Measurements from ENCODE around the gene ENDOD1.

The ENDOD1 gene

DNA sequence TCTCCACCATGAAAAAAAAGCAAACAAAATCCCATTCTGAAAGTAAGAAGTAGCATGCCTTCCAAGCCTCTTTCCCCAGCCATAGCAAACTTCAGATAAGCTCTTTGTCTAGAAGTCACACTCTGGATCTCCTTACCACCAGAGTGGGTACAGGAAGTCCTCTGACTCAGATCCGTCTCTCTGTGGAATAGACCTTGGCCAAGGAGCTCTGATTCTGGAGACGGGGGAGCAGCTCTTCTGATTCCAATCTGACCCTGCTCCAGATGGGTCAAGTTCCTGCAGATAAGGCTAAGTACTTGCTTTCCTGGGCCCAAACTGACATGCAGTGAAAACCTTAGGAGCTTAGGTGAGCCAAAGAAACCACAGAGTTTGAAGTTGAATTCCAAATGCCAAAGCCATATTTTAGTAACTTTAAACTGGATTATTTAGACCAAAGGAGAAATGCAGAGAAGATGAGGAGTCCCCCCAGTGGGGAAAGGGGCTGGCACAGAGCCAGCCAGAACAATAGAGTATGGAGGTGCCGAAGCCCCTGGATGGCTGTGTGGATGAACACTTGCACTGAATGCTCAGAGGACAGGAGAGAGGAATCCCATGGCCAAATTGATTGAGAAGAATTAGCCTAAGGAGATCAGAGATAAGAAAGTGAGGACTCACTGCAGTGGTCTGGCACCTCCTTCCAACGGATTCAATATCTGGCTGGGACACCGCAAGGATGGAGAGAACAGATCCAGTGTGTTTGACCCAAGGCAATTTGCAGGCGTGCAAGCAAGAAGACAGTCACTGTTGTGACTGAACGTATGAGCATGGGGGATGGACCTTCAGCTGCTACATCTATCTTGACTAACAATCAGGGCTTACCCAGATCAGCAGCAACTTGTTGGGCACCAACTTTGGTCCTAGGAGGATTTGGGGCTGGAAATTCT is 54.9 kb downstream of the ENDOD1 start:
- no peak for DNase-seq

DNA sequence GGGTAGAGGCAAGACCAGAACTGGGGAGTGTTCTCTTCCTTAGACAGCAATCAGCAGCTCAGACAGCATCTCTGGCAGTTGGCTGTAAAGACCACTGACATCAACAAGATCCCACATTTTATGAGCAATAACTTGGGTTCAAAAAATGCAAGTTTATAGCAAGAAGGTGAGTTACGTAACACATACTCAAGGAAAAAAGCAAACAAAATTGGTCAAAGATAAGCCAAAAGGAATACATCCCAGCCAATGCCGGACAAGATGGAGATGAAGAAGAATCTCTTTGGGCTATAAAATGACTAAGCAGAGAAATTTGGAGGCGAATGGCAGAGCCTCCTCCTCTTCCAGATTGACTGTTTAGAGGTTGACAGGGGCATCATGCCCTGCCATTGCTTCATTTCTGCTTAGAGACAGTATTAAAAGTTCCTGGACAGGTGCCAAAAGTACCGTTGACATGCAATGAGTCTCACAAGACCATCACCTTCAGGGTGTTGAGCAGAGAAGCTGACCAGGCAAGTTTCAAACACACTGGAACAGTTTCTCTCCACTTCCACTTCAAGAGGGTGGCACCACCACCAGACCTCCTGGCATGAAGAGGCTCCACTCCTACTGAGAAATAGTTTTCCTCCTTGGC is 55.9 kb downstream of the ENDOD1 start:
- no peak for DNase-seq

DNA sequence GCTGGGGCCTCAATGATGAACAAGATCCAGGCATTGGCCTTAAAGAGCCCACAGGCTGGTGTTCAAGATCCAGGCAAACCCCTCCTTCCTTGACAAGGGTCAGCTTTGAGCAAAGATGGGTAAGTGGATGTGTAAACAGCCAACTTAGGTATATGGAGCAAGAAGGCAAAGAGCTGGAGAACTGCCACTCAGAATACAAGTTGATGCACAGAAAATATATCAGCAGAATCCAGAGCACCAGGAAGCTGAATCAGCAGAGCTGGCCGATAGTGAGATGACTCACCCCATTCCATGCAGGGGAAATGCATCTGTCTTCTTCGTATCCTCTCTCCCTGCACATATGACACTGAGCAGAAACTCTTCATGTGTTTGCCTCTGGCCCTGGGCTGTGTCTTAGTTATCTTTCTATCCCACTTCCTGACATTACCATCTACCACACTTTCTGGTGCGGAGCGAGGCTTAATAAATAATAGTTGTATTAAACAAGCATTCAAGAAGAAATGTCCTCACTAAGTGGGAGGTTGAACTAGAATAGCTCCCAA is 57.8 kb downstream of the ENDOD1 start:
- DNase-seq, result no peak

DNA sequence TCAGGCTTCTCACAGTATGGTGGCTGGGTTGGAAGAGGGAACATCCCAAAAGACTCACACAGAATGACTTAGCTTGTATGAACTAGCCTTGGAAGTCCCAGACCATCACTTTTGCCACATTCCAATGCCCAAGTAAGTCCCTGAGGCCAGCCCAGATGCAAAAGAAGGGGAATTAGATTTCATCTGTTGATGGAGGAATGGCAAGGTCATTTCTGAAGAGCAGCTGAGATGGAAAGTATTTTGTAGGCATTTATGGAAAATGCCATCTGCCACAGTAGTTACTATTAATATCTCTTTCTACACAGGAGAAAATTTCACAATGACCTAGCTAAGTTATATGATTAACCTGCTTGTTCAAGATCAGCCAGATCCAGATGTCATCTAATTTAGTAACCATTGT is 58.8 kb downstream of the ENDOD1 start:
- no peak for DNase-seq

DNA sequence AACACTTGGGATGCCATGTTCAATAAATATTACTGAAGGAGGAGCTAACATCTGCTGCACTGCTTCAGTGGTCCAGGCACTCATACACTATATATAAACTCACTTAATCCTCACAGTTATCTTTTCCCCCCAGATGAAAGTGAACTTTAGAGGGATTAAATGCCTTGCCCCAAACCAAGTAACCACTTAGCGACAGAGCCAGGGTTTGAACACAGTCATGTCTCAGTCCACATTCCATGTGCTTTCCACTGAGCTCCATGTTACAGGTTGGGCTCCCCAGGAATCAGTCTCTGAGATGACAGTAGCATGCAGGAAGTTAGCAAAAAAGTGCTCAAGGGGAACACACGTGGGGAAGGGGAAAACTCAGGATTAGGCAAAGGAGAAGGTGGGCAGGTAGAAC is 59.3 kb downstream of the ENDOD1 start:
- DNase-seq, result no peak

DNA sequence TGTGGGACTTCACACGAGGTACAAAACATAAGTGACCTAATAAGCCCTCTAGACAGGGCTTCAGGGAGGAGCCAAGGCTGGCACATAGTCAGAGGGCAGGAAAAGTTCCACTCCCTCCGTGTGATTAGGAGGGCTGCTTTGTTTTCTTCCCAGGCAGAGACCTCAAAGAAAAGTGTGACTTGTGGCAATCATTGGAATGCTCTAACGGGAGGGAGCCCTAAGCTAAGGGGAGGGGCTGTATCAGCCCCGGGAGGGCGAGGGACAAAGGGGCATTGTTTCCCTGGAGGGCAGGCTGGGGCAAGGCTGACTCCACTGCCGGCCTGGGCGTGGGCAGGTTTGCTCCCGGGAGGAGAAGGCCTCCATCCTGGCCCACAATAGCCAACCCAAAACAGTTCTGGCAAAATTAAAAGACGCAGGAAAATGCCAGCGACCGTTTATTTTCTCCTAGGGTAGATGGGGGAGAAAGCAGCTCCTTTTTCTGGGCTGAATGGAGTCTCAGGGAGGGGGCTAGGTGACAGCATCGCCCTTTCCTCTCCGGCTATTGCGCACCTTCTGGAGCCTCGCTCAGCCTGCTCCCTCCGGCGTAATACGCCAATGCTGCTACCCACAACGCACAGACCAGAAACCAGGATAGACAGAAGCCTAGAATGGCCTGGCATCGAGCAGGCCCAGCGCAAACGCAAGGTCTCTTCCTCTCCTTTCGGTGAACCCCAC is 60.2 kb downstream of the ENDOD1 start:
- DNase-seq, result no peak

DNA sequence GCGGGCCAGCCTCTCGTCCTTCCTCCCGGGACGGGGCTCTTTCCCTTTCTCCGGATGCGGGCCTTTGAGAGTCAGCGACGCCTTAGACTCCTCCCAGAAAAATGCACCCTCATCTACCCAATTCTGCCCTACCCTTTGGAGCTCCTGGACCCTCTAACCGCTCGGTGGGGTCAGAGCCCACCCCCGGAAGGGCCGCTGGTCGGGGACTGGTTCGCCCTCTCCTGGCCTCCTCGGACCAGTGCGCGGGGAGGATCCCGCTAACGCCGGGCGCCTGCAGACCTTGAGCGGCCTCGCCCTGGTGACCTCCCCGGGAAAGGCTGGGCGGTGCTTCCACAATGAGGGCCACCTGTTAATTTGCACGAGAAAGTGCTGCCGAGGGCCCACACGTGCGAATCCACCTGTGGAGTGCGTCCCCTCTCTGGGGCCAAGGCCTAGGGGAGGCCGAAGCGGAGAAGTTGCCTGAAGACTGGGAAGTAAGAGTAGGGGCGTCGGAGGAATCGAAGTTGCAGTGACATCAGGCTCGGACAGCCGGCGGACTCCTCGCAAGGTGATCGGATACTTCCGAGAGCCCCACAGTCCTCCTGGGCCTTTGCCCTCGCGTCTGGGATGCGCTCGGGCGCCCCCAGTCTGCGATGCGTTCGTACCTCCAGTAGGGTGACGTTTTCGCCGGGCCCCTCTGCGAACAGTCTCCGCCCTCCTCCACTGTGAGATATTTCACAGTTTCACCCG is 61.5 kb downstream of the ENDOD1 start:
- peak; percentile 93 for DNase-seq

DNA sequence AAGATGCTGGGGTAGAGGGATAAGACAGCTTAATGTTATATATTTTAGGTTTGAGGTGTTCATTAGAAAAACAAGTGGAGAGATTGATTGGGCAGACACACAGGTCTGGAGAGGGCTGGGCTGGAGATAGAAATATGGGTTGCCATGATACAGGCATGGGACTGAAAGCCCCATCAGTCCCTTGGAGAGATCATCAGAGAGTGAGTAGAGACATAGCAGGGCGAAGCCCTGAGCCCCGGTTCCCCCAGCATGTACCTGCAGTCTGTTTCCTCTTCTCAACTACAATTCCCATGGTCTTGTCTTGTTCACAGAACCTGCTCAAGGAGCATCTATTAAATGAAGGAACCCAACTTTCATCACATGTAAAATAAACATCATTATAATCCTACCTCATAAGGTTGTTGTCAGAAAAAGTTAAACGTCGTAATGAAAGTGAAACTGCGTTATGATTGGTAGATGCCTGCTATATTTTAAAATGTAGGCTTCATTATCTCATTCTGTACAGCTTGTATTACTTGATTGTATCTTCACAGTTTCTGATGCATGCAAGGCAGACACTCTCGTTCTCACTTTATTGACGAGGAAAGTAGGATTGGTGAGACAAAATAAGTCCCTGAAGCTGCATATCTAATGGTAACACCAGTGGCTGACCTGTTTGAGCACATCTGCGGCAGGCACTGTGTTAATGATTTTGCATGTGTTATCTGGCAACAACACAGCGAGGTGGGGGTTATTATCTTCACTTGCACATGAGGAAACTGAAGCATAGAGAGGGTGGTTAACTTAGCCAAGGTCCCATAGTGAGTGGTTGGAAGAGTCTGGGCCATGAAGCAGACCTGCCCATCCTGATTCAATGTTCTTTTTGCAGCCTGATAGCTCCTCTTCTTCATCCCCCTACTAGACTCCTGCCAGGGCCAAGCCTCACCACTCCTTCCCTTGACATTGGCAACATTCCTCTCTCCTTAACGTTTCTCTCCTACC is 63.5 kb downstream of the ENDOD1 start:
- no peak for DNase-seq

DNA sequence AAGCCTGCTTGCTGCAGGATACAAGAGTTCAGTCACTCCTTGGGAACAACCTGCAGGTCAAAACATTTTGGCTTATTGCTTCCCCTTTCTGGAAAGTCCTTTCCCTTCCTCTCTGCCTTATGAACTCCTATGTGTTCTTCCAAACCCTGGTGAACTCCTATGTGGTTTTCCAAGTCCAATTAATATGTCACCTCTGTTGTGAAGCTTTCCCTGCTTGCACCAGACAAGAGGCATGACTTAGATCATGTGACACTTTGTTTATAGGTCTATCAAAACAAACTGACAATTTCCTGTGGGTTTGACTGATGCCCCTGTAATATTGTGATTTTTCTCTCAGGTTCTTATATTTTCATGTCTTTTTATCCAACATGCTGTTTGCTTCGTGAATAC is 64.2 kb downstream of the ENDOD1 start:
- DNase-seq, result no peak

DNA sequence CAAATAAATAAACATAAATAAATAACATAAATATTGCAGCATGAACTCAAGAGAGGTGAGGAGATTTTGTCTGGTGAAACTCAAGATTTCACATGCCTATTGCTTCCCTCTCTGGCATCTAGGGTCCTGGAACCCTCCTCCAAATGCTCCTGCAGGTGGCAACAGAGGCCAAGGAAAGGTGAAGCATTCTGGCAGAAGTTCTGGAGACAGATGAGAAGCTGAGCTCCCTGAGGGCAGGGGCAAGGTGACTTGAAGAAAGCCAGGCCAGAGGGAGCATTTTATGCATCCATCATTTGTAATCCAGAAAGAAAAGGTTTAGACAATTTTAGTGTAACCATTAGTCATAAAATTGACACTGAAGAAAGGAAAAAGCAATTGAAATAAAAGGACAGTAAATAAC is 64.9 kb downstream of the ENDOD1 start:
- peak; percentile 70 for DNase-seq

DNA sequence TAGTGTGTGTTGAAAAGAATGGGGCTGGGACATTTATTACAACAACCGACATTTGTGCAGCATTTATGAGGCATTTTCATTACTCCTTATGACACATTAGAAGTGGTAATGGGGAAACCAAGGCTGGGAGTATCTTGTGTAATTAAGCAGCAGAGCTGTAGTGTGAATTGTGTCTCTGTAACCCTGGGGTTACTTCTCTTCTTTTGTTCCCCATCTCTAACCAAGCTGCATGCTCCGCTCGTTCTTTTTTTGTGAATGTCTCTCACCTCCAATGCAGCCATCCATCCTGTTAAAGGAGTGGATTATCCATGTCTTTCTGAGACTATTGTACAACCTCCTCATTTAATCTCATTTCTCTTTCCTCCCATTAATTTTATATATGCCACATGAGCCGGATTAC is 65.7 kb downstream of the ENDOD1 start:
- no peak for DNase-seq

DNA sequence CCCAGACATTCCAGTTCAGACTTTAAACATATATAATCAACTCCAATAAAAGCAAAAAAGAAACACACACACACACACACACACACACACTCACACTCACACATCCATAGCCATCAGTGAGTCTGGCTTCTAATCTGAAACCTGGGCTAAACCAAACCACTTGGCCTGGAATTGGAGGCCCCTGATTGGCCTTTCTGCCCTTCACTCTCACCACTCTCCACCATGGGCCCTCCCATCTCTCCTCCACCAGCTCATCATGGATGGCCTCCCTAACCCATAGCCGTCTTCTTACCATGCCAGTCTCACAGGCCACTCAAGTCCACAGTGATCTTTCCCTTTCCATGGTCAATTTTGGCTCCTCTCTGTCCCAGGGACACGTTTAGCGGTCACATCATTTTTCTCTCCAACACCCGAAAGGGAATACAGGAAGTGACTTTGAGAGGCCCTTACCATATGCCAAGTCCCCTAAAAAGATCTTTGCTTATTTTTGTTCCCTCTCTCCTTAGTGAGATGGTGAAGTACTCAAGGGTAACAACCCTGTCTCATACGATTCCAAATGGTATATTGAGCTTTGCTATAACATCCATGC is 66.6 kb downstream of the ENDOD1 start:
- no peak for DNase-seq

DNA sequence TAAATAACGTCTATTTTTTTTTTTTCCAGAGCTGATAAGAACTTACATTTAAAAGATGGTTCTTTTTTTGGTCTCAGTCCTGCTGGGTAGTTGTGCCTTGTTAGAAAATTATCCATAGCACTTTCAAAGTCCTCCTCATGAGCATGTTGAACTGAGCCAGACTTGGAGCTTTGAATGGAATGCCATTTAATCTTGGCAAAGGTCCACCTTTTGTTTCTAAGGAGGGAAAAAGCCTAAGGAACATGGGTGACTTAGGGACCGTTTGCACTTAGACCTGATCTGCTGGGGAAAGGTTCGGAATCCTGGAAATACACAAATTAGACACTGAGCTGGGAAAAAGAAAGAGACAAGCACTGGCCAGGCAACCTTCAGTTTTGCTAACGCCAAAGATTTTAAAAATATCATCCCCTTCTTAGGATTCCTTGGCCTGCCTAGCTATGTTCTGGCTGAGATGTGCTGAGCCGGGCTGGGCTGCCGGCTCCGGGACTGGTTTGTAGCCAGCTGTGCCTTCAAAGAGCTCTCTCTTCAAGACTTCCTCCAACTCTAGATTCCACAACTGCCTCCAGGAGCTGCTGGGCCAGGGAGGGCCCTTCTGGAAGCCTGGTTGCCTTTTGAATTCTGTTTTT is 67.4 kb downstream of the ENDOD1 start:
- no peak for DNase-seq

DNA sequence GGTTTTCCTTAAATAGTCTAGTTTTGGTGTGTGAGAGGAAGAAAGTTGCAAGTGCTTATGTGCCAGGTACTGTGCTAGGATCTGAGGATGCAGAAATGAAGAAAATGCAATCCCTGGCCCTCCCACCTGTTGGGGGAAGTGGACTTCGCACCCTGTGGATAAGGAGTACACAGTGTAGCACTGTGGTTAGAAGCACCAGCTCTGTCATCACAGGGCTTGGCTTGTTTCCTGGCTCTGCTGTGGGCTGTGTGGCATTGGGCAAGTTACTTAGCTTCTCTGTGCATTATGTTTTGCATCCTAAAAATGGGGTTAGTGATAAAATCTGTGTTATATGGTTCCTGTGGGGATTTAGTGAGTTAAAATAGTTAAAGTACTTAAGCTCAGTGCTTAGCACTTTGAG is 68.2 kb downstream of the ENDOD1 start:
- no peak for DNase-seq

DNA sequence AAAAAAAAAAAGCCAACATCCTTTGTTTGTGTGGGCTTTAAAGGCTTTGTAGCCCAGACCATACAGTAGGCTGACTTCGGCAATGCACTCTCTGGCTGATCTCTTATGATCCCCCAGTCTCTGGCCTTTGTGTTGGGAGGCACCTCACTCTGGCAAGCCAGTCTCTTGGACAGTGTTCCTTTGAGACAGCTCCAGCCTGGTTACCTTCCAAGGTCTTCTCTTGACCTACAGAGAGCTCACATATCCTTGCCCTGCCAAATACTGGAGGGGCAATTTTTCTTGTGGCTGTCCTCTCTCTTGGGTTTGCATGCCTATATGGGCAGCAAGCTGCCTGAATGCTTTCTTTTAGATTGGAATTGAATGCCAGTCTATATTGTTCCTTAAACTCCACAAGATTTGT is 71.6 kb downstream of the ENDOD1 start:
- DNase-seq, result no peak

DNA sequence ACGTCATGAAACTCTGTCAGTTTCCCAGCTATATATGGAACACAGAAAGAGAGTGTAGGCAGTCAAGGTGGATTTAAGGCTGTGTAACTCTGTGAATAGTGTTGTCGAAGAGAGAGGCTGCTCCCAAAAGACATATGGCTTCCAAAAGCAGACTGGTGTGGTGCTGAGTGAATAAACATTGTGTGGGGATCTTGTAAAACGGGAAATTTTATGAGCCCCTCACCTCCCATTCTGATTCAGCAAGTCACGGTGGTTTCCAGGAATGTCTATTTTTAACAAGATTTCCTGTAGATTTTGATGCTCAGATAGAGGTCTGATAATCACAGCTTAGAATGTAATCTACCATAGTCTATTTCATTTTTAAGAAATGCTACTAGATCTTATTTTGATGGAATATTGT is 73.5 kb downstream of the ENDOD1 start:
- DNase-seq, result no peak

DNA sequence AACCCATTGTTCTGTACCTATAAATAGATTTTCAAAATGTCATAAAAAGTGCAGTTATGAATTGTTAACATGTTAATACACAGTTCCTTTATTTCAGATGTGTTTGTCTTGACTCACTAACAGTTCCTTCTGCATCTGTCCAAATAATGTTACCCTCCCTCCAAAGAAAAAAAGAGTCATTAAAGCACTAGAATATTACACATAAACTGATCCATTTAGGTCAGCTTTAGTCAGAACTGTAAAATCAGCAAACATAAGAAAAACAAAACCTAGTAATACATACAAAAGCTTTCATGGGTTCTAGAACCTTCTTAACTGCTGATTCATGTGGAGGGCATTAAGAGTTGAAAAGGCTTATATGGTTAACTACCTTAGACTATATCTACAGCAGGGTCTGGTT is 76.0 kb downstream of the ENDOD1 start:
- DNase-seq, result no peak

DNA sequence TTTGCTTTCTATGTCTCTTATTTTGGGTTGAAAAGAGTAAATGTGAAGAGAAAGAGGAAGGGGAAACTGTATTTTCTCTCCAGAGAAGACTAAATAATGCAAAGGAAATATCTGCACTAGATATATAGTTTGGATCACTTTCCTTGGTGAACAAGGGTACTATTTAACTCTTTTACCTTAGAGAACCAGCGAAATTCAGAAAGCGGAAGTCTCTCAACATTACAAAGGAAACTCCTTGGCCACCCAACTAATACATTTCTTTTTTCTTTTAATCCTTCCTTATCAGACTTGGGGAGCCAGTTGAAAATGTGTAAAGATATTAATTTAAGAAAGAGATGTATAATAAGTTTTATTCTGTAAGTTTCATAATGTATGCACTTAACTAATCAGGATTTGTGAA is 77.1 kb downstream of the ENDOD1 start:
- DNase-seq, result no peak

DNA sequence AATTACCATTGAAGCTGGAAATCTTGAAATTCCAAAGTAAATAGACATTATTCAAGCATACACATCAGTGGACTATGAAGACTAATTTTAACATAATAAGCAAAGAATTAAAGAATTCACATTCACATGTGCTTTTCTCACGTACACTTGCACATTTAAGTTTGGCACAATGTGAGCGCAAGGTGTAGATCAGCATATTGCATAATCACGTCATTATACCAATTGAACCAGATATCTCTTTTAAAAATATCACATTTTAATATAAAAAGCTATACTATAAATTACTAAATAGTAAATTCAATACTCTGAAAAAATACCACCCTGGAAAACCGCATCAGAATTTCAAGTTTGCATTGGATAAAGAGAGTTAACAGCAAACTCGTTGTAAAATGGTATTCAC is 80.6 kb downstream of the ENDOD1 start:
- DNase-seq, result no peak

DNA sequence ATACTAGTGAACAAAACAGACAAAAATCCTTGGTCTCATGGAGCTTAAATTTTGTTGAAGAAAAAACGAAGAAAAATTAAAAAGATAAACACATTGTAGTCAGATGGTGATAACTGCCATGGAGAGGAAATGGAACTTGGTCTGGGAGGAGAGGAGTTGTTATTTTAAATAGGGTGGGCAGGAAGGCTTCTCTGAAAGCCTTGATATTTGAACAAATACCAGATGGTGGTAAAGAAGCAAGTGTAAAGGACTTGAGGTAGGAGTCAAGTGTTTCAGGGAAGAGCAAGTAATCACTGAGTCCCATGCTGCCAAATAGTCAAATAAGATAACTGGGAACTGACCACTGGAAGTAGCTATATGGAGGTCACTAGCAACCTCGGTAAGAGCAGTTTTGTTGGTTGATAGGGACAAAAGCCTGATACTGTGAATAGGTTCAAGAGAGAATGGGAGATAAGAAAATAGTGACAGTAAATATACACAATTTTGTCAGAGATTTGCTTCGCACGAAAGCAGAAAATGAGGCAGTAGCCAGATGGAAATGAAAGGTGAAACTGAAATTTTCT is 86.3 kb downstream of the ENDOD1 start:
- no peak for DNase-seq

Data from stimulated activated CD4-positive, alpha-beta T cell treated with anti-CD3 and anti-CD28 coated beads, Interleukin-1b, Interleukin-23, amount 100 ng/mL, for 48 hours (primary cell).